Measurements from ENCODE around the gene MAML2. TPM values are rescaled to one million over a fixed set of nuclear protein-coding genes. Genes with fewer than 3 reads are reported as not detected.

Gene MAML2
- total and polyA plus RNA-seq, 4 donors, result 3.8 to 41.8 (median 13.7) TPM

- Histone ChIP-seq H3K27ac (ENCODE audit: low read depth in 1 of 2, low read length in 1 of 2) (no peak overlapping the region), H3K36me3 (ENCODE audit: control insufficient read depth in 4 of 4, insufficient read depth in 4 of 4, low read length in 4 of 4) (no peaks in the 10 kb centered on the region), H3K9me3 (ENCODE audit: control insufficient read depth in 4 of 4, insufficient read depth in 3 of 4, low read length in 3 of 4) (no peaks in the 10 kb centered on the region), H3K9ac (ENCODE audit: insufficient read depth in 1 of 2, low read length in 2 of 2) (no peak overlapping the region), H3K27me3 (ENCODE audit: control insufficient read depth in 3 of 3, insufficient read depth in 3 of 3, low read length in 2 of 3) (no peaks in the 10 kb centered on the region), H3K4me3 (no peak overlapping the region), H3K4me1 (ENCODE audit: control insufficient read depth in 5 of 5, insufficient read depth in 5 of 5, low read length in 5 of 5) (peaks cover 0 to 32% (median 3%) of the 10 kb centered on the region in 5 donors)
- WGBS, 2 donors, result 31 to 56% methylated on average over 3 of the region's 3 CpGs
- TF ChIP-seq CTCF (IDR thresholded peaks at IDR 0.05; ENCODE audit: control extremely low read depth, extremely low read depth), result no peak
- ATAC-seq (ENCODE audit: insufficient read depth, low FRiP score), result no peak
- no peak for DNase-seq
Measured at GRCh38 chr11:96014217-96014616, 328.8 kb downstream of the MAML2 start.

GRCh38 chr11:96013461-96014213 is 329.4 kb downstream of the MAML2 start:
- ATAC-seq (ENCODE audit: insufficient read depth, low FRiP score), result no peak
- Histone ChIP-seq H3K4me3 (no peak overlapping the region), H3K9ac (ENCODE audit: insufficient read depth in 1 of 2, low read length in 2 of 2) (no peak overlapping the region), H3K4me1 (ENCODE audit: control insufficient read depth in 5 of 5, insufficient read depth in 5 of 5, low read length in 5 of 5) (peaks cover 0 to 34% (median 3%) of the 10 kb centered on the region in 5 donors), H3K27ac (ENCODE audit: low read depth in 1 of 2, low read length in 1 of 2) (peak overlapping the region in 1 of 2 donors; percentile 64), H3K9me3 (ENCODE audit: control insufficient read depth in 4 of 4, insufficient read depth in 3 of 4, low read length in 3 of 4) (no peaks in the 10 kb centered on the region), H3K27me3 (ENCODE audit: control insufficient read depth in 3 of 3, insufficient read depth in 3 of 3, low read length in 2 of 3) (no peaks in the 10 kb centered on the region), H3K36me3 (ENCODE audit: control insufficient read depth in 4 of 4, insufficient read depth in 4 of 4, low read length in 4 of 4) (no peaks in the 10 kb centered on the region)
- WGBS, 2 donors, result 63 to 75% methylated on average over 17 of the region's 17 CpGs
- no peak for DNase-seq
- TF ChIP-seq CTCF (IDR thresholded peaks at IDR 0.05; ENCODE audit: control extremely low read depth, extremely low read depth), result no peak

- H3K36me3 ChIP-seq (ENCODE audit: control insufficient read depth in 4 of 4, insufficient read depth in 4 of 4, low read length in 4 of 4), result no peaks in the 10 kb centered on the region
- 16 to 18% methylated on average over 8 of the region's 8 CpGs for WGBS, 2 donors
- peaks cover 0 to 34% (median 3%) of the 10 kb centered on the region in 5 donors for H3K4me1 ChIP-seq (ENCODE audit: control insufficient read depth in 5 of 5, insufficient read depth in 5 of 5, low read length in 5 of 5)
- no peak overlapping the region for H3K4me3 ChIP-seq
- peak; percentile 24 for TF ChIP-seq CTCF (IDR thresholded peaks at IDR 0.05; ENCODE audit: control extremely low read depth, extremely low read depth)
- H3K9ac ChIP-seq (ENCODE audit: insufficient read depth in 1 of 2, low read length in 2 of 2), result peak overlapping the region in 1 of 2 donors; percentile 36
- peak overlapping the region; percentile 21 to 27 for H3K27ac ChIP-seq (ENCODE audit: low read depth in 1 of 2, low read length in 1 of 2)
- ATAC-seq (ENCODE audit: insufficient read depth, low FRiP score), result peak; percentile 82
- DNase-seq, result peak; percentile 66 to 92 (median 89)
- no peaks in the 10 kb centered on the region for H3K27me3 ChIP-seq (ENCODE audit: control insufficient read depth in 3 of 3, insufficient read depth in 3 of 3, low read length in 2 of 3)
- no peaks in the 10 kb centered on the region for H3K9me3 ChIP-seq (ENCODE audit: control insufficient read depth in 4 of 4, insufficient read depth in 3 of 4, low read length in 3 of 4)
Measured at GRCh38 chr11:96012086-96012824, 330.7 kb downstream of the MAML2 start.
